GM12864 (cell line): ENCODE data around the gene HERPUD2.
A peak's percentile ranks its signal among the peaks of the same experiment; 100 is the strongest.
"Not testable (repeated sequence)": the region's sequence is repeated elsewhere in the genome, so short reads cannot be mapped to it uniquely, and the experiment has no call there.

ENCODE experiments used
- DNase-seq: peaks from one replicate; pipeline ENCODE4 v3.0.0-alpha.2; 2011; ENCODE audit warnings: low read depth
- H3K4me3 ChIP-seq: 2 replicates; pipeline ENCODE4 v1.5.1; 2011; ENCODE audit warnings: mild to moderate bottlenecking, low read depth, low read length, control low read depth
- TF ChIP-seq, protein P1 (sequence below): IDR thresholded peaks from 2 replicates; pipeline ENCODE4 v1.5.1; 2011; ENCODE audit warnings: low read depth, mild to moderate bottlenecking, moderate library complexity, low read length, control low read depth, inconsistent platforms; ENCODE audit errors: missing control alignments

HERPUD2 gene

DNA sequence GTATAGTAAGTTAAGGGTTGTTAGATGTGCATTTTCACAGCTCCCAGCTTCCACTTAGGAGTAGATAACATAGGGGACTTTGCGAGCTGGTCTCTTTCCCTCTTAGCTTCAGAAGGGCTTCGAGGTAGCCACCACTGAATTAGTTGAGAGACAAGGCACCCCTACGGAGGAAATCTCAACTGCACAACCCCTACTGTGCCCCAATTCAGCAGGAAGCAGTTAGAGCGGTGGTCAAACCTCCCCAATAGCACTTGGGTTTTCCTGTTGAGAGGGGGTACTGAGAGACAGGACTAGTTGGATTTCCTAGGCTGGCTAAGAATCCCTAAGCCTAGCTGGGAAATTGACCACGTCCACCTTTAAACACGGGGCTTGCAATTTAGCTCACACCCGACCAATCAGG, 1.1 kb upstream of the HERPUD2 start:
- DNase-seq, result no peak
- TF ChIP-seq, protein P1, sequence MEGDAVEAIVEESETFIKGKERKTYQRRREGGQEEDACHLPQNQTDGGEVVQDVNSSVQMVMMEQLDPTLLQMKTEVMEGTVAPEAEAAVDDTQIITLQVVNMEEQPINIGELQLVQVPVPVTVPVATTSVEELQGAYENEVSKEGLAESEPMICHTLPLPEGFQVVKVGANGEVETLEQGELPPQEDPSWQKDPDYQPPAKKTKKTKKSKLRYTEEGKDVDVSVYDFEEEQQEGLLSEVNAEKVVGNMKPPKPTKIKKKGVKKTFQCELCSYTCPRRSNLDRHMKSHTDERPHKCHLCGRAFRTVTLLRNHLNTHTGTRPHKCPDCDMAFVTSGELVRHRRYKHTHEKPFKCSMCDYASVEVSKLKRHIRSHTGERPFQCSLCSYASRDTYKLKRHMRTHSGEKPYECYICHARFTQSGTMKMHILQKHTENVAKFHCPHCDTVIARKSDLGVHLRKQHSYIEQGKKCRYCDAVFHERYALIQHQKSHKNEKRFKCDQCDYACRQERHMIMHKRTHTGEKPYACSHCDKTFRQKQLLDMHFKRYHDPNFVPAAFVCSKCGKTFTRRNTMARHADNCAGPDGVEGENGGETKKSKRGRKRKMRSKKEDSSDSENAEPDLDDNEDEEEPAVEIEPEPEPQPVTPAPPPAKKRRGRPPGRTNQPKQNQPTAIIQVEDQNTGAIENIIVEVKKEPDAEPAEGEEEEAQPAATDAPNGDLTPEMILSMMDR, result no peak
- H3K4me3 ChIP-seq, result peak overlapping the region; percentile 93

DNA sequence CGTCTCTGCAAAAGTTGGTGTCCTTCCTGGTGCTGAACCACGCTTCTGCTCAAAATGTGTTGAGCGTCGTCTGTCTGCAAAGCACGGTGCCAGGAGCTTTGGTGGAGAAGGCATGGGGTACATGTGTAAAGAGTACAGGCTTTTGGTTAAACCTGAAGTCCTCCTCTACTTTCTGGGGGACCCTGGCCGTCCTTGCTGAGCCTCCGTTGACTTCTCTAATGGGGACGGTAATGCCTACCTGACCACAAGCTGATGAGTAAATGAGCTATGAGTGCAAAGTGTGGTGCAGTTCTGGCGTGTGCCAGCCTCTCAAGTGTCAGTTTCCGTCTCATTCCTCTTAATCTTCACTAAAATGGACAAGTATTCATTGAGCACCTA, 527 bp upstream of the HERPUD2 start:
- no peak for DNase-seq
- TF ChIP-seq, protein P1, result no peak
- H3K4me3 ChIP-seq, result peak overlapping the region; percentile 93

DNA sequence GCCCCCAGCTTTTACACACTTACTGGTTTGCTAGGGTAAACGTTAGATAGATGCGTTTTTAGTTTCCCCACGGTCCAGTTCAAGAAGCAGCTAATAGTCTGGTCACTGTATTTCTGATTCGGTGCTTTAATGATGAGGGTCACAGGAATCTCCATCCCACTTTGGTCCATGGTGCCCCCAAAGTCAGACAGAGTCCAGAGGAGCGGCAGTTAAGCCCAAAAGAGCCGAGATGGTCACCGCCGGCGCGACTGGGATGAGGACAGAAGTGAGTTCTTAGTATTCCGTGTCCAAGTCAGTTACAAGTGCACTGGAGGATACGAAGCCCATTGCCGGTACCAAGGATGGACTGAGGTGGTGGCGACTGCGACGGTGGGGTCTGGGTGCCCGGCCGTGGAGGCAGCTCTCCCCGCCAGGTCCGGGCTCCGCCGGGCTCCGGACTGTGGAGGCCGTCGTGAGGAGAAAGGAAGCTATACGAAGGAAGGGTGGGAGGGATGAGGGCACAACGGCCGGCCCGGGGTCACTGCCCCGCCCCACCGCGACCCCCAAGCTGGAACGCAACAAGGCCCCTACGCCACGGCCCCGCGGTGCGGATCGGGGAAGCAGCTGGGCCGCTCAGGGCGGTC, 663 bp downstream of the HERPUD2 start:
- H3K4me3 ChIP-seq, result peak overlapping the region; percentile 93
- DNase-seq, result no peak
- TF ChIP-seq, protein P1, result no peak

DNA sequence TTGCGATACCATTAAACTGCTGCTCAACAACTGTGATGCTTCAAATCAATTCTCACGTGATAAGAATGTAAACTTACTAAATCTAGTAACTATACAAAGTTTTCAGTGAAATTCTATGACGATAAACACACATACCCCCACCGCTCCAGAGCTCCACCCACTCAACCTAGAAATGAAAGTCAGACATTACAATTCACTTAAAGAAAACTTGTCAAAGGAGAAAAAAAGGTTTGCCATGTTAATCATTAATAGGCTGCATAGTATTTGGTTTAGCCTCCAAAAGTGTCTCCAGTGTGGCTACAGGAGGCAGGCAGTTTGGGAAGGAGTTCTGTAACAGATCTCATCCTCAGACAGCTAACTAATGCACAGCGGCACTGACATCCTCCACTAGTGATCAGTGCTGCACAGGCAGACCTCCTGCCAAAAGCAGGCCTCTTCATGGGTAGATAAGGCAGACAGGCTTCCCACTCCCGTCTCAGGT, 3.1 kb downstream of the HERPUD2 start:
- DNase-seq, result no peak
- H3K4me3 ChIP-seq, result peak overlapping the region; percentile 46
- TF ChIP-seq, protein P1, result no peak

DNA sequence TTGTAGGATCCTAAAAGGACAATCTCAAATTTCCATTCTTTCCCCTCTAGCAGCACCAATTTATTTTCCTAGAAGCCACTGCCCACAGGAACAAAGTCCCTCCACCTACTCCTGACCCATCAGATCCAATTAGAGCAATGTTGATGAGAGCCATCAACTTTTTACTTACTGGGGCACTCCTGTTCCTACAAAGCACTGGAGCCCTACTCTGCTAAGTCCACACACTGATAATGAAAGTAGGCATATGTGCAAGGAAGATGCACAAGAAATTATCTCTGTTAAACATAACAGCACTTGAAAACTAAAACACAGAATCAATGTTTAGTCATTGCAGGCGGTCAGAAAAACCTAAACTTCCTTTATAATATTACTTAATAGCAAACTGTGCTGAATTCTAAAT, 3.6 kb downstream of the HERPUD2 start:
- TF ChIP-seq, protein P1, result no peak
- H3K4me3 ChIP-seq, result peak overlapping the region; percentile 46
- no peak for DNase-seq

DNA sequence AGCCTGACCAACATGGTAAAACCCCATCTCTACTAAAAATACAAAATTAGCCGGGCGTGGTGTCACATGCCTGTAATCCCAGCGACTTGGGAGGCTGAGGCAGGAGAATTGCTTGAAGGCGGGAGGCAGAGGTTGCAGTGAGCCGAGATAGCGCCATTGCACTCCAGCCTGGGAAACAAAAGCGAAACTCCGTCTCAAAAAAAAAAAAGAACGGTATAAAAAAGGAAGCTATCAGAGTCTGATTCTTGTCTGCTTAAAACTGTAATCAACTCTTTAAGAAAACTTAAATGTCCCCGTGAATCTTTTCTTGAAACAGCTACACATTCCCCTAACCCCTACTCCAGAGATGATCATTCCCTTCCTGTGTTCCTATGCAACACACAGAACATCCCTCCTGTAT, 4.3 kb downstream of the HERPUD2 start:
- DNase-seq, result not testable (repeated sequence)
- peak overlapping the region; percentile 46; the same call in 1 of the 2 replicates for H3K4me3 ChIP-seq

DNA sequence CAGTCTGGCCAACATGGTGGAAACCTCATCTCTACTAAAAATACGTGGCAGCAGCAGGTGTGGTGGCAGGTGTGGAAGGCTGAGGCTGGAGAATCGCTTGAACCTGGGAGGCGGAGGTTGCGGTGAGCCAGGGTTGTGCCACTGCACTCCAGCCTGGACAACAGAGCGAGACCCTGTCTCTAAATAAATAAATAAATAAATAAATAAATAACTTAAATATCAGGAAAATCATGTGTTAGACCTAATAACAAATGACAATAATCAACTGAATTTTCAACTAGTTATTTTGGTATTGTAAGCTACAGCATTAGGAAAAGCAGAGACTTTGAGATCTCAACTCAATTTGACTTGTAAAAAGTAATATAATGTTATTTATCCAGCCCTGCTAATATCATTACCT, 9.2 kb downstream of the HERPUD2 start:
- TF ChIP-seq, protein P1, result no peak
- DNase-seq, result no peak
- H3K4me3 ChIP-seq, result no peak overlapping the region
